HG02588 (cell line): ENCODE data around the gene CDIP1.

Source experiments
- ATAC-seq: cut with Tn5 transposase; IDR thresholded peaks from one replicate; pipeline ENCODE4 v1.9.1; 2021; ENCODE audit warnings: mild to moderate bottlenecking, moderate library complexity; ENCODE audit not compliant: unreplicated experiment

The CDIP1 gene

DNA sequence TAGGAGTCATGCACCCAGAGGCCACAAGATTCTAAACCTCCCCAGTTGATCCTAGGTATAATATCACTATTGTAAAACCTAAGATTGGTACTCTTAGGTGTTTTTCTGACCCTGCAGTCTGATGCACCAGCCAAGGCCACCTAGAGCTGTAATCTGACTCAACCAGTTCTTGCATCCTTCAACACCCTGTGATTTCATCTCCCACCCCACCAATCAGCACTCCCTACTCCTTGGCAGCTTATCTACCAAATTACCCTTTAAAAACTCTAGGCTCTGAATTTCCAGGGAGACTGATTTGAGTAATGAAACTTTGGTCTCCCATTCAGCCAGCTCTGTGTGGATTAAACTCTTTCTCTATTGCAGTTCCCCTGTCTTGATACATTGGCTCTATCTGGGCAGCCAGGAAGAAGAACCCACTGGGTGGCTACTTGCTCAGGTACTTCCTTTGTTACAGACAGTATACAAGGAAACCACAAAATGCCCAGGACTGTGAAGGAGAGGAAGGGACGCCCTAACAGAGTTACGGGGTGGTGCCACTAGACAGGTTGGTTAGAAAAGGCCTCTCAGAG is 1.2 kb upstream of the CDIP1 start:
- ATAC-seq: no peak

DNA sequence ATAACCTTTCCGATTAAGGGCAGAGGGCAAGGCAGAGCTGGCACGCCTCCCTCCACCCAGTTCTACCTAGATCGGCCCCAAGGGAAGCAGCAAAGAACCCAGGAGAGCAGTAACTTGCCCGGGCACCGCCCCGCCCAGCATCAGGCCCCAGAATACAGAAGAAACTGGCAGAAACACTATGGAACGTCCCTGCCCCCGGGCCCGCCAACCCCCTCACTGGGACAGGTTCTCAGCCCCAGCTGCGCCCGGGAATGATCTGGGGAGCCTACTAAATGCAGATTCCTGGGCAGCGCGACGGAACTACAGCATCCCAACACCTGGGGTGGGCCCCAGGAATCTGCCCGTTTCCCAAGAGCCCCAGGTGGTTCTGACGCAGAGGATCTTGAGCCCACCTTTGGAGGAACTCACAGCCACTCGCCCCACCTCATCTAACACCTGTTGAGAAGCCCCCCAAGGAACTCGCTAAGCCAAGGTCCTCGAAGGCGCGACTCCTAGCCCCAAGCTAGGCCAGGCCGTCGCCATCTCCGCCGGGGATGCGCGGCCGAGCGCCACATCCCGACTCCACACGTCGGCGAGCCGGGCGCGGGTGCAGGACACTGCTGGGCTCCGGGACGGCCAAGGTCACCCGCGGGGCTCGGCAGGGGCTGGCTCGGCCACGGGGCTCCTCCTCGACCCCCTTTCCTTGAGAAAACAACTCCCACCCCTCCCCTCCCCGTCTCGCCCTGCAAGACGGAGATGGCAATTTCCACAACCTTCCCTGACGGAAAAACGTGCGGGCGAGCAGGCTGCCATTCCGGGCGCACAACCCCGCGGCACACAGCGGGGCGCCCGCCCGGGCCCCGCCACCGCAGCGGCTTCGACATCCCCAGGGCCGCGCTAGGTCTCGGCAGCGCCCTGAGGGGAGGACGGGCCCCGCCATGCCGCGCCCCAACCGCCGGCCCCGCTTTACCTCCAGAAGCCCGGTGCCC is 913 bp downstream of the CDIP1 start:
- ATAC-seq: peak; percentile 14

DNA sequence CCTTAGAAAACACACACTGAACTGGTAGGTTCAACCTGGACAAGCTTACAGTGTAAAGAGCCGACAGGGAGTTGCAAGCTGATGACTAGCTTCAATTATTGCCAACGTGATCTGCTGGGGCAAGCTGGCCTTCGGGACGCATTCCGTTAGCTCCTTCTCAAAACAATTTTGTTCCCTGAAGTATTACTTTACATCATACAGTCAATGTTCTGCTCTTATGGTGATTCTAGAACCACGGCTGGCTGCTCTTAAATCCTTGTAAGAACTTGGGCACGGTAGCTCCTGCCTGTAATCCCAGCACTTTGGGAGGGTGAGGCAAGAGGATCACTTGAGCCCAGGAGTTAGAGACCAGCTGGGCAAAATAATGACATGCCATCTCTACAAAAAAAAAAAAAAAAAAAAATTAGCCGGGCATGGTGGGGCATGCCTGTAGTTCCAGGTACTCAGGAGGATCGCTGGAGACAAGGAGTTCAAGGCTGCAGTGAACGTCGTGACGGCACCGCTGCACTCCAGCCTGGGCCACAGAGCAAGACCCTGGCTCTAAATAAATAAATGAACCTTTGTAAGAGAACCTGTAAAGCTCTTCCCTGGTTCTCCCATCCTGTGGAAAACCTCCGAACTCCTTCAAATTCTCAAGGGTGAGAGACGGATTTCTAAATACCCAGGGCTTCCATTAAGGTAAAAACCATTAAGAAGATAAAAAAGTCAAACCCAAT is 2.0 kb downstream of the CDIP1 start:
- no peak for ATAC-seq

DNA sequence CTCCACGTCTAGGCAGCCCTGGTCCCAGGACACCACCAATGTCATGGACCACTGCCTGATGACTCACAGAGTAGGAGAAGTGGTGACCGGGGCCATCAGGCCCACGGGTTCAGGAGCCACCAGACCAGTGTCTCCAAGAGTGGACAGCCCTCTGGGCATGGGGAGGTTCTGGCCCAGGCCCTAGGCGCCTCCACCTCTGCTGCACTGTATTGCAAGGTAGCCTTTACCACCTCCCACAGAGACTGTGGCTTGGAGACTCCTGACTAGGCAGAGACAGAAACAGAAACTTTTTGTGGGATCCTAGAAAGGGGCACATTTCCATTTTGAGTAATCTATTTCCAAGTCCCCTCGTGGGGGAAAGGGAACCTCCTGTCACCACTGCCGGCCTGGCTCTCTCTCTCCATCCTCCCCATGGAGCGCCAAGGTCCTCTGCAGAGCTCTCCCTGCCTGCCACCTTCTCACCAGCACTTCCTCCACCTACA is 2.9 kb downstream of the CDIP1 start:
- ATAC-seq: no peak

DNA sequence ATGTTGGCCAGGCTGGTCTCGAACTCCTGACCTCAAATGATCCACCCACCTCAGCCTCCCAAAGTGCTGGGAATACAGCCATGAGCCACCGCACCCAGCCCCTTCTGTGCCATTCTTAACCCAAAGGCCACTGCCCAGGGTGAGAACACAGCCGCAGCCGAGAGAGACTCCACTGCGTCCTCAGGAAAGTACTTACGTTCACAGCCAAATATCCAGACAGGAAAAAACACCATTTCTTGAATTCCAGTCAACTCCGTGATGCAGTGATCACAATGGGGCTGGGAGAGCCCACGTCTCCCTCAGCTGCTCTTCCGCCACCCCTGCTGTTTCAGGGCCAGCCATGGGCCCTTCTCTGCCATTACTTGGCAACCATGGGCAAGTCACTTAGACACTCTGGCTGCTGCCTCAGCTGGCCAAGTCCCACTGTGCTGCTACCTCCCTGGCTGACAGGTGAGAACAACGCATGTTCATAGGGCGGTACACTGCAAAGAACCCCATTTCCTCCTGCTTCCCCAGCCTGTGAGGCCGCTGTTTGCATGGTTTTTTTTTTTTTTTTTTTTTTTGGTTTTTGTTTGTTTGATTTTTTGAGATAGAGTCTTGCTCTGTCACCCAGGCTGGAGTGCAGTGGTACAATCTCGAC is 4.3 kb downstream of the CDIP1 start:
- no peak for ATAC-seq

DNA sequence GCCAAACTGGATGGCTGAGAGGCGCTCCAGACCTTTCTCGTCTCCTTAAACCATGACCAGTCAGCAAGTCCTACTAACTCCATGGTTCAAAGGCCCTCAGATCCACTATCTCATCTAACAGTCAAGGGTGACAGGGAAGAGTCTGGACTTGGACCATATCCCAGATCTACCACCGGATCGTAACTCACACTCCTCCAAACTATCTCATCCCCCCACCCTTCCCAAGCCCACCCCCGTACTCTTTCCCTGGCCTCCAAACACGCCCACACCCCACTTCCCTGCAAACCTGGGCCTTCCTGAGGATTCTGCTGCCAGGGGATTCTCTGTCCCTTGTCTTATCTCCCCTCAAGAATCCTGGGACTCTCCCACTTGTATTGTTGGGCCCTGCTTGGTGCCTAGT is 5.1 kb downstream of the CDIP1 start:
- ATAC-seq: no peak

DNA sequence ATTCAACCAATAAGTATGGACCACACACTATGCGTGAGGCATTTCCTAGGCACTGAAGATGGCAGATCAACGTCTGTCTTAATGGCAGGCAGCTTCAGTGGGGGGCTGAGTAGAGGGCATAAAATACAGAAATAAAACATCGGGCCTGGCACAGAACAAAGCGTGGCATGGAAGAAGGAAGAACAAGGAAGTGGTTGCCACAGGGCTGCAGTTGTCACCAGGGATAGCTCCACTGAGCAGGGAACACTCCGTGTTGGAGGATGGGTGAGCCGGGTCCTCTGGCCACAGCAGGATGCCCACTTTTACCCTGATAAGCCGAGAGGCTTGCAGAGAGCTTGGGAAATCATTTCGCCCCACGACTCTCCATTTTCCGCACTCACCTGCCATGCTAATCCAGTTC is 6.3 kb downstream of the CDIP1 start:
- no peak for ATAC-seq

DNA sequence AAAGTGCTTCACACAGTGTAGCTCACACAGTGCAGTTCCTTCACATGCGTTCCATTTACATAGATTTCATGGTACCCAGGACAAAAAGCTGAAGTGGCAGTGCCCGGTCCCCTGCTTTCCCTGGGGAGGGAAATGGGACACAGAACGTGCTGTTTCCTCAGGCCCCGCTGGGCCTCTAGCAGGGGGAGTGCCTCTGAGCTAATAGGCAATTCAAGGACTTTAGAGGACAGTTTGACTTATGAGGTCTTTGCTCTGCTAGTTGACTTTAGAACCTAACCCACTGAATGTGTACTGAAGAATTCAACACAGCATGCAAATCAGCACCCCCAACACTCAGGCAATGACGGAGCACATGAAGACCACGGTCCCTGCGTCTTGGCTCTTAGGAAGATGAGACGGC is 6.8 kb downstream of the CDIP1 start:
- ATAC-seq: no peak

DNA sequence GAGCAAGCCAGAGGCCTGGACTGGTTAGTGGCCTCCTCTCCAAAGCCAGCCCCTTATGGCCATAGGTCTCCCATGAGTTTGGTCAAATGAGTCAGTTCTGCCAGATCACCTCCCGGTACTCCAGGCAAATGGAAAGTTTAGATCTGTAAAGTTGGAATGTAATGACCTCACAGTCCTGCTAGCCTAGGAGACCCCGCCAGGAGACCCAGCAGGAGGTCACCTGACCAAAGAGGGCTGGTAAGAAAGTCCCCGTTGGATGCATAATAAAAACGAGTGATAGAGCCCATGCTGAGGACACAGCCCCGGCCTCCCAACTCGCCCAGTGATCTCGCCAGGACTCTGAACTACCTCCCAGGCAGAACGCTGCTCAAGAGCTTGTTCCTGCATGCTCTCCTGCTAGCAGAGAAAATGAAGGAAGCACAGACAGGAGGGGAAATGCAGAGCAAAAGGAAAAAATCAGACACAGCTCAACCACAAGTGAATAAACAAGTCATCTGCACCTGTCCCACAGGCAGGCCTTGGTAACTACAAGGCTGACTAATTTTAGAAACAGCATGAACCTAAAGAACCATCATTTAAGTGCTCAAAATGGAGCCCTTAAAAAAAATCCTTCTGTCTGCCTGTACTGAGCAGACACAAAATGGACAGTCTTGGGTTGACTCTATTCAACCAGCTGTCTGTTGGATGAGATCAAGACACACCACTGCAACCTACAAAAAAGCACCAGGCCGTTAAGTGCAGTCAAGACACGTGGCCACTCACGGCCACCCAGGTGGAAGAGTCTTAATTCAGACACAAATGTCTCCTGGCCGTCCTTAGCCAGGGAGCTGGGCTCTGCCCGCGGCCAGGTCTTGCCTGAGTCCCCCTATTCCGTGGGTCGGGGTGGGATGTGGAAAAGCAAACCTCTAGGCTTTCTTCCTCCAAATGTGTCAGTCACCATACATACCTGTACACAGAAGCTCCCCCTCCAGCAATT is 9.2 kb downstream of the CDIP1 start:
- no peak for ATAC-seq

DNA sequence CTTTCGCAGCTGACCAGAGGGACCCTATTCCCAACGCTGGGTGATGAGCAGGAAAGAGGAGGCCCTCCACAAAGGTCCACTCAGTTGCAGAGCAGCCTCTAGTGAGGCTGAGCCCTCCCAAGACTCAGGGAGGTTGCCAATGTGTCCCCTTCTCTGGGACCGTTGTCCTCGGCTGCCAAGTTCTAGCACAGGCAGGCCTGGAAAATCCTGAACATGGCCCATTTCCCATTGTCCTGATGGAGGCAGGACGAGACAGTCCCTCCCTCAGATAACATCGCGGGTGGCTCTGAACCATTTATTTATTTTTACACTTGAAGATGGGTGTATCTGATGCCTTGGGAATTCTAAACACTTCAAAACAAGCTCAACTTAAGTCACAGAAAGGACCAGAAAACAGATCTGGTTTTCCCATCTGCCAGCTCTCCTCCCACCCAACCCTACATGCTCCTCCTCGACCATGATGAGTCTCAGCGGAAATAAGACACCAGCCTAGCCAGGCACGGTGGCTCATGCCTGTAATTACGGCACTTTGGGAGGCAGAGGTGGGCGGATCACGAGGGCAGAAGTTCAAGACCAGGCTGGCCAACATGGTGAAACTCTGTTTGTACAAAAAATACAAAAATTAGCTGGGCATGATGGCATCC is 12.8 kb downstream of the CDIP1 start:
- no peak for ATAC-seq

DNA sequence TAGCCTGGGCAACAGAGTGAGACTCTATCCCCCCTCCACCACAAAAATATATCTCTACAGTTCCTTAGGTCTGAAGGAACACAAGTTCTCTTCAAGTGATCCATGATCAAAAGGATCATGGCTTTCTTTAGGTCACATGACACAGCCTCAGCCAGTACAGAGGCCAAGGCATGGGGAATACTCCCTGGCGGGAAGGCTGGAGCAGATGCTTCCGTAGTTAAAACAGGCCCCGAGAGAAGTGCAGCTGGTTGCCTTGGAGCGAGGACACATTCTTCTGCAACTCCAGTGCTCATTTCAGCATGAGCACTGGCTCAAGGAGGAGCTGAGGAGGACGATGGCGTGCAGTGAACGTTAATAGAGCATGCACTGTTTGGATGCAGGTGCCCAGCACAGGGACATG is 13.5 kb downstream of the CDIP1 start:
- no peak for ATAC-seq

DNA sequence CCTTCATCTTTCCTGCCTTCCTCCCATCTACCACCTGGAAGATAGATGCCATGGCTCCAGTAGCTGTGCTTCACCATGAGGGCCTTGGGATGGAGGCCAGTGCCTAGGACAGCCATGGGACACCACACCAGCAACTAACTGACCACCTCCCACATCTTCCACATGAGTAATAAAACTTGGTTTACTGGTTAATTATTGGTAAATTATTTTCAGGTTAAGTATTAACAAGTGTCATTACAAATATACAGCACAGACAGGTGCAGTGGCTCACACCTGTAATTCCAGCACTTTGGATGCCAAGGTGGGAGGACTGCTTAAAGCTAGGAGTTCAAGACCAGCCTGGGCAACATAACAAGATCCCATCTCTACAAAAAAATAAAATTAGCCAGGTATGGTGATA is 14.0 kb downstream of the CDIP1 start:
- no peak for ATAC-seq

DNA sequence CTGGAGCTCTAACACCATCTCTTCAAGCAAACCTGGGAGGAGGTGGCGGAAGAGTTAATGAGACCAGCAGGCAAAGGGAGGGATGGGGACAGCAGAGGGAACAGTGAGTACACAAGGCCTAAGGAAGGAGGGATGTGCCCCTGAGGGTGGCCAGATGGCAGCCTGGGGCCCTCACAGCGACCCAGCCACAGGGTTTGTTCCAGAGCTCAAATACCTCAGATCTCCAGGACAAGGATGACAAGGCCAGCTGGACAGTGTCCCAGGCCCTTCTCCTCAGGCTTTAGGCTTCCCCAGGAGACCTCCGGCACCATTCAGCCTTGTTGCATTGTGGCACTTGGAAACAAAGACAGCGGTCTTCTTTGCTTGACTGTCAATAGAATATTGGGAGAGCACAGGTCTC is 14.9 kb downstream of the CDIP1 start:
- no peak for ATAC-seq

DNA sequence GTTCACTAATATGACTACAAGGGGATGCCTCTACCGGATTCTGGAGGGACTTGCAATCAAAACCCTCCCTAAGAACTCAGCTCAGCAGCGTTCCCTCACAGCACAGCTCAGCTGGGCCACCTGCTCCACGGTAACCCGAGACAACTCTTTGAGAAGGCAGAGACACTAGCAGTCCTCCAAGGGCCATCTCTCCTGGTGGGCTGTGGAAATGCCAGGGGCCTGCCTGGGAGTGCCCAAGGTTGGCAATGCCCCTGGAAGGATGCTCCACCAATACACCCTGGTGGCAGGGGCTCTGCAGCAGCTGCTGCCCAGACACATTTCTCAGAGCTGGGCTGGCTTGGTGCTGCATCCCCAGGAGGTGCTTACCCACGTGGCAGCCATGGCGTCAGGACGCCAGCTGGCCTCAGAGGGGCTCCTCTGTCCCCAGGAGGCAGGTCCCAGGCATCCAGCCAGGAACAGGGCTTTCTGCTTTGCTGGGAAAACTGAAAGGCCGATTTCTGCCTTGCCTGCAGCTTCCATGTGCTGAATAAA is 16.5 kb downstream of the CDIP1 start:
- ATAC-seq: no peak

DNA sequence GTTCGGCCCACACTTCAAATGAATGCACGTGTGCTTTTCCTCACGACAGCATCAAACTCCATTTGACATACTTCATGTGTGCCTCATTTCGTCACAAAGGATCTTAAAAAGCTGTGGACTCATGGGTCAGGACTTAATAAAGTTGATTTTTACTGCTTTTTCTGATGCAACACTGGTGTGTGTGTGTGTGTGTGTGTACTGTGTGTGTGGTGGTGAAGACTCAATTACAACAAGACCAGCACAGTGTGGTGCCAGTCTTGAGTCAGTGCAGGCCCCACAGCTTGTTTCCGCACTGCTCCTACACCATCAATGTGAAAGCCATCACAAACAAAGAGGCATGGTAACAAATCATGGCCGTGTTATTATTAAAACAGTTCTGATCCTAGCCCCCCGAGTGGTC is 17.7 kb downstream of the CDIP1 start:
- no peak for ATAC-seq

DNA sequence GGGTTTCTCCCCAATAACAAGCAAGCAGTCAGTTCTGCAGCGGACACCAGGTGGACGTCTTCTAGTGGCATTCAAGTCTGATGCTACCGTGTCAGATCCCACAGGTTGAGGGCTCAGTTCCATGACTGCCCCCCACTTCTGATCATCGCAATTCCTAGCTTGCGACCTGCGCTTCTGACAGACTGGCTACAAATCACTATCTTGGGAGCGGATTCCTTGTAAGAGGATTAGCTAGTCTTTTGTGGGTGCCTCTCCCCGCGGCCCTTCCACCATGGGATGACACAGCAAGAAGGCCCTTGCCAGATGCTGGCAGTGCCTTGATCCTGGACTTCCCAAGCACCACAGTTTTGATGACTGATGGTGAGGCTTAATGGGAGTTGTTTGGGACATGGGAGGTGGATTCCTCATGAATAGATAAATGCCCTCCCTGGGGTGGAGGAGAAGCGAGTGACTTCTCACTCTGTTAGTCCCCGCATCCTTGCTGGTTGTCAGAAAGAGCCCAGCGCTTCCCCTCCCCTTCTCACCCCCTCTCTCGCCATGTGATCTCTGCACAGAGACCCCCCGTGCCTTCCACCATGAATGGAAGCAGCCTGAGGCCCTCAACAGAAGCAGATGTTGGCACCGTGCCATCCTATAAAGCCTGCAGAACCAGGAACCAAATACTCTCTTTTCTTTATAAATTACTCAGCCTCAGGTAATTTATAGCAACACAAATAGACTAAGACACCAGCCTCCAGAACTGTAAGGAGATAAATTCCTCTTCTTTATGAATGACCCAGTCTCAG is 19.1 kb downstream of the CDIP1 start:
- no peak for ATAC-seq

DNA sequence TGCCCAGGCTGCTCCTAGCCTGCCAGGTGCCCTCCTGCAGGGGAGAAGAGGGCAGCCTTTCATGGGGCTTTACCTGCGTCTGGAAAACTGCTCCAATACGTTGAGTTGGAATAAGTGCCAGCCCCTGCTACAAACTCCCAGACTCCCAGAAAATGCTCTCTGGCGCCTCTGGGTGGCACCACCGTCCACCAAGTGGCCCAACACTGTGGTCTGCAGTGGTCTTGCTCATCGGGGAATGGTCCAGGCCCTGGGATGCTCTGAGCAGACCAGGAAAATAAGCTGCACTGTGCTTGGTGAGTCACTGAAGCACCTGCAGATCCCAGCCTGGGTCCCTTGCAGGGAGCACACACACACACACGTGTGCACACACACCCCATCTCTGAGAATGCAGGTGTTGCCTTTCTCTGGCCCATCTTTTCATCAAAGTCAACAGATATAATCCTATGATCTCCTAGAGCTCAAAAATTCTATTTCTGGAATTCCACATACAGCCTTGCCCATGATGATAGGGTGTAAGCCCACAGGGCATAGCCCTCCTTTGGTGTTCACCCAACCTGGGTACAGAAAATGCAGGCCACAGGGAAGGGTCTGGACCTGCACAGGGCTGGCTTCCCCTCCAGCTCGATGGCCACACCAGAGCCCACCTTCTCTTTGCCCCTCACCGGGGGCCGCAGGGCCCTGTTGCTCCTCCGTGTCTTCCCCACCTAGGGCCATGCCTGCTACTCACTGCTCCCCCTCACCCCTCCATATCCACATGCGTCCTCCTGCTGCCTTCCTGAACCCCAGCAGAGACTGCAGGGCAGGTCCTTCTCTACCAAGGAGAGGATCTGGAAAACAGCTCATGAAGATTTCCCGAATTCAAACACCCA is 20.5 kb downstream of the CDIP1 start:
- no peak for ATAC-seq
